Right hindlimb (tissue), 1 donor: ENCODE data around the gene CASZ1.

Source experiments
- DNase-seq: peaks from one replicate; pipeline ENCODE4 v3.0.0-alpha.2; 2018

CASZ1 gene

DNA sequence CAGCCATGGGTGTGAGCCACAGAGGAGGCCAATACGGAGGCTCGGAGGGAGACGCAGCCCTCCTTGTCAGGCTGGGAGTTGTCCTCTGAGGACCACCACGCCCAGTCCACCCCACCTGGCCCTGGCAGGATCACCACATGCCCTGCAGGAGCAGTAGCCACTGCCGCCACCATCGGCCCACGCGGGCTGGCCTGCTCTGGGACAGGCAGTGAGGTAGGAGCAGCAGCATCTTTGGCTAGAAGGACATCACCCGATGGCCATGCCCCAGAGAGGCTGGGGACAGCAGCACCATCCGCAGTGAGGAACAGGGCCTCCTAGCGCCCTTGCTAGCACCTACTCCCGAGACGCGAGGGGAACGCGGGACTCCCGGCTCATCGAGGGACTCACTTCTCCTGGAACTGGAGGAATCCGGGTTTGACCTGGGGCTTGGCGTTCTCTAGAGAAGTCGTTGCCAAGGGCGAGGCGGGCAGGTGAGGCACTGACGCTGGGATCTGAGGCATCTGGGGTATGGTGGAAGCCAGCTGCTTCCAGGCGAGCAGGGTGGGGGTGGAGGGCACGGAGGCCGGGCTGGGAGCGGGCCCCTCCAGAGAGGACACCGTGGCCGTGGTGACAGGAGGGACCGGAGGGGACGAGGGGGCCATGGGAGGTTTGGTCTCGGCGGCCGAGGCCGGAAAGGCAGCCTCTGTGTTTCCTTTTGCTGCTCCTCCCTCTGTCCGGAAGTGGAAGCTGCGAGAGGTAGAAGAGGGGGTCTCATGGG lies 148.9 kb downstream of the CASZ1 start:
- DNase-seq, result no peak

GRCh38 chr1:10646347-10646861 lies 150.0 kb downstream of the CASZ1 start:
- DNase-seq, result no peak

- DNase-seq, result no peak
Observed at GRCh38 chr1:10644307-10645128, 151.9 kb downstream of the CASZ1 start.

DNA sequence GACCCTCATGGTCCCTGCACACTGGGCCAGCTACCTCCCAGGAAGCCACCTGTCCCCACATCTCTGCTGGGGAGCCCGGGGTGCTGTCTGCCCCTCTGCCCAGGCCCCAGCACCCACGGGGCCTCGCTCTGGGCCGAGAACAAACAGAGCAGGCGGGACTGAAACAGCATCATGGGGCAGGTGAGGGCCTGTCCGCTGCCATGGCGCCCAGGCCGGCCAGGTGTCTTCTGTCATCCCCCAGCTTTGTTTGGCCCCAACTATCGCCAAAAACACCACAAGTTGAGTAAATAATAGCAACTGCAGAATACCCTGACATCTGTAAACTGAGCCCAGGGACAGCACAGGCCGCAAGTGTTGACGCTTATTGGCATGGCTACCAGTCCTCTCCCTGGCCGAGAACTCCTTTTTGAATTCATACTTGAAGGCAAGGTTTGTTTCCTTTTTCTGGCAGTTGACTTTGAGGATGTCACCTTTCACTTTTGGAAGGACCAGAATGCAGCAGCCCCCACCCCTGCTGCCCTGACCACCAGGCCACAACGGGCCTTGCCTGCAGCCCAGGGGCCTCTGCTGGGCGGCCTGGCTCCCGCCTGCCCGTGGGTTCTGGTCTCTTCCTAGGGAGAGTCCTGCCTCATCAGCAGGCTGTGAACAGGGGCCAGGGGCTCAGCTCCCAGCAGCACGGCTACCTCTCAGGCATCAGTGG lies 152.7 kb downstream of the CASZ1 start:
- no peak for DNase-seq

GRCh38 chr1:10642403-10643080 lies 153.9 kb downstream of the CASZ1 start:
- DNase-seq, result no peak

GRCh38 chr1:10641976-10642375 lies 154.5 kb downstream of the CASZ1 start:
- no peak for DNase-seq

DNA sequence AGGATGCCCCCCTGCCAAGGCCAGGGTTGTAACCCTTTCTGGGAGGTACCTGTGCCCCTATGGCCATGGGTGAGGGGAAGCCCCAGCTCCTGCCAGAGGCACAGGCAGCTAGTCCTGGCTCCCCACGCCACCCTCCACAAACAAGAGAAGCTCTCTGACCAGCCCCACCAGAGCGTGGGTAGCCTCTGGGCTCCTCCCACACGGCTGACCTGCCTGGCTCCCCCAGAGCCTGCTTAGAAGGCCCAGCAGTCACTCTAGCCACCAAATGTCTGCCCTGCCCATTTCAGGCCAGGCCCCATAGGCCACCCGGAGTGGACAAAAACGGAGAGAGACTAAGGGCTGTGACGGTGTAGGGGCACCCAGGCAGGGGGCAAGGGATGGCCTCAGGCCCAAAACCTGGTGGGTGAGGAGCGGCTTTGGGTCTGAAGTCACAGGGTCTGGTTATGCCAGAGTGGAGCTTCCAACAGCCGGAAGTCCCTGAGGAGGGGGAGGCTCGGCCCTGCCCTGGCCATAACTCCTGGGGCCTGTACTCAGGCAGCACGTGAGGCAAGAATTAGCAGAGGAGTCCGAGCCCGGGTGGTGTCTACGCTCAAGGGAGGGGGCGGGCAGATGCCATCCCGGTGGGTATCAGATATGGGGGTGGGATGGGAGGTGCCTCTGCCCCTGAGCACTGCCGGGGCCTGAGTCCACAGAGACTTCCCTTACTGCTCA lies 155.4 kb downstream of the CASZ1 start:
- DNase-seq, result no peak

DNA sequence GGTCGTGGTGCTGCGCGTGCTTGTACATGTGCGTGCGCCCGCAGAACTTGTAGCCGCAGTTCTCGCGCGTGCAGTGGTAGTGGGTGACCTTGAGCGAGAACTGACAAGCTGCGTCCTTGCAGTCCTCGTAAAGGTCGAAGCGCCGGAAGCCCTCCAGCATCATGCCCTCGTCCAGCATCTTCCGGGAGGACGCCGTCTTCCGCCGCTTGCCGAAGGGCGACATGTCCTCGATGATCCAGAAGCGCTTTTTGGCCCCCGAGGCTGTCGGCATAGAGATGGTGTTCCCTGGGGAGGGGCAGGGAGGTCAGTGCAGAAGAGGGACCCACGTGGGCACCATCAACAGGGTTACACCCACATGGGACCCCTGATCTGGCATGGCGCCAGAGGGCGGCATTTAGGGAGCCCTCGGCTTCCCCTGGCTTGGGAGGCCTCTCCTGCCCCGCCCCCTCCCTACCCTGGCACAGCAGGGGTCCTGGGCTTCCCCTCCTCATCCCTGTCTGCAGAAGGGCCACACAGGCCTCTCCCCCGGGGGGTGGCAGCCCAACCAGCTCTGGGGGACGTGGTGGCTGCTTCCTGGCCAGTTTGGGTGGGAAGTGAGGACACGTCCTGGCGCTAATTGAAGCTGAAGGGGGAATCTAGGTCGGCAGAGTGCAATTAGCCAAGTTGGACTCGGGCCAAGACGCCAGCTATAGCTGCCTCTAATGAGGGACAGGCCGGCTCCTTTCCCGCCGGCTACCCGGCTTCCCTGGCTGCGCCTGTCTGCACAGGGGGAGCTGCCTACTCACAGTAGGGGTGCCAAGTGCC lies 156.5 kb downstream of the CASZ1 start:
- DNase-seq, result no peak

DNA sequence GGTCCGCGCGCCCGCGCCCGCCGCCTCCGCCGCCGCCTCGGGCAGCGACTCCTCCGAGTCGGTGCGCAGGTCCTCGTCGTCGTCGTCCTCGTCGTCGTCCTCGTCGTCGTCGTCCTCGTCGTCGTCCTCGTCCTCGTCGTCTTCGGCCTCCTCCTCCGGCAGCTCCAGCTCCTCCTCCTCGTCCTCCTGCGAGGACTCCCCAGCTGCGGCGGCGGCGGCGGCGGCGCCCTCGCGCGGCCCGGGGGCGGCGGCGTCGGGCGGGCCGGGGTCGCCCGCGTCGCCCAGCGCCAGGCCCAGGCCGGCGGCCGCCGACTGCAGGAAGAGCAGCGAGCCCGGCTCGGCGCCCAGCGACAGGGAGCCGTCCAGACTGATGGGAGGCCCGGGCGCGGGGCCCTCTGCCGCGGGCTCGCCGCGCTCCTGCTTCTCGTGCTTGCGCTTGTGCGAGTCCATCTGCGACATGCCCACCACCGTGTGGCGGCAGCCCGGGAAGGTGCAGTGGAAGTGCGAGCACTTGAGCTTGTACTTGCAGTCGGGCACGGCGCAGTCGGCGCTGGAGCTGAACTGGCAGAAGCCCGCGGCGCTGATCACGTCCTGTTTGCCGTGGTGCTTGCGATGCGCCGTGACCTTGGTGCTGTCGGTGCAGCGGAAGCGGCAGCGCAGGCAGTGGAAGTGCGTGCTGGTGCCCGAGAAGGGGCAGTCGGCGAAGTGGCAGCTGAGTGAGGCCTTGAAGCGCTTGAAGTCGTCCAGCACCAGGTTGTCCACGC lies 157.3 kb downstream of the CASZ1 start:
- DNase-seq, result peak; percentile 51

- no peak for DNase-seq
Observed at GRCh38 chr1:10638559-10639005, 157.9 kb downstream of the CASZ1 start.

GRCh38 chr1:10637834-10638558 lies 158.4 kb downstream of the CASZ1 start:
- DNase-seq, result no peak

- no peak for DNase-seq
Observed at GRCh38 chr1:10637400-10637799, 159.0 kb downstream of the CASZ1 start.

- DNase-seq, result no peak
Observed at GRCh38 chr1:10635992-10636391, 160.5 kb downstream of the CASZ1 start.

- no peak for DNase-seq
Observed at GRCh38 chr1:10635085-10635896, 161.2 kb downstream of the CASZ1 start.

GRCh38 chr1:10634428-10635084 lies 161.9 kb downstream of the CASZ1 start:
- peak; percentile 56 for DNase-seq

GRCh38 chr1:10634075-10634427 lies 162.4 kb downstream of the CASZ1 start:
- DNase-seq, result no peak

- no peak for DNase-seq
Observed at GRCh38 chr1:10633416-10633815, 163.0 kb downstream of the CASZ1 start.

DNA sequence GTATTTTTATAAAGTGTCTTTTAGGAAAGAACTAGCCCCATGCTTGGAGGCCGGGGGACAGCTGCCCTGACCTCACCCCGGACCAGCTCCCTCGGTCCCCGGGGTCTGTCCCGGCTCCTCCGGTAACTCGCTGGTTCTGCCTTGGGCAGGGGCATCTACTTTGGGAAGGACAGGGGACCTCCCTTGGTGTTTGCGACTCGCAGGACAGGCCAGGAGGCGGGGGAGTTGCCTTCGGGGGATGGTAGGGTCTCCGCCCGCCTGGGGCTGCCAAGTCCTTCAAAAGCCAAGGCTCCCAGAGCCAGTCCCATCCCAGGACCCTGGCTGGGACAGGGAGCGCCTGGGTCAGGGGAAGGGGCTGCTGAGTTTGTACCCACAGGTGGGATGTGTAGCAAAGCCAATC lies 163.8 kb downstream of the CASZ1 start:
- peak; percentile 14 for DNase-seq
